IMR-90 (cell line): ENCODE measurements around the gene ZNF550.

Experiments
- BHLHE40 ChIP-seq: fragments of 150-350 bp; IDR thresholded peaks from 2 replicates; pipeline ENCODE4 v1.6.1; 2016; ENCODE audit warnings: mild to moderate bottlenecking, low read depth, low read length
- CEBPB ChIP-seq: IDR thresholded peaks from 2 replicates; pipeline ENCODE4 v1.6.1; 2012; ENCODE audit warnings: low read depth, low read length, improper control_type of control experiment
- CHD1 ChIP-seq: IDR thresholded peaks from 2 replicates; pipeline ENCODE4 v1.6.1; 2012; ENCODE audit warnings: low read depth, low read length, improper control_type of control experiment
- CTCF ChIP-seq: conservative IDR thresholded peaks from 2 replicates; pipeline ENCODE4 v1.5.1; 2012; ENCODE audit warnings: mild to moderate bottlenecking, low read depth, low read length, improper control_type of control experiment
- FOS ChIP-seq: fragments of 150-350 bp; IDR thresholded peaks from 2 replicates; pipeline ENCODE4 v1.6.1; 2016; ENCODE audit warnings: low read depth, low read length
- MAFK ChIP-seq: IDR thresholded peaks from 2 replicates; pipeline ENCODE4 v1.6.1; 2012; ENCODE audit warnings: low read depth, low read length, improper control_type of control experiment
- MAZ ChIP-seq: IDR thresholded peaks from 2 replicates; pipeline ENCODE4 v1.6.1; 2012; ENCODE audit warnings: low read depth, mild to moderate bottlenecking, low read length, improper control_type of control experiment, moderate library complexity, borderline replicate concordance
- POLR2A ChIP-seq: IDR thresholded peaks from 2 replicates; pipeline ENCODE4 v1.6.1; 2012; ENCODE audit warnings: mild to moderate bottlenecking, low read depth, low read length
- RAD21 ChIP-seq: IDR thresholded peaks from 2 replicates; pipeline ENCODE4 v1.6.1; 2012; ENCODE audit warnings: low read length, improper control_type of control experiment
- SMC3 ChIP-seq: fragments of 150-350 bp; IDR thresholded peaks from 2 replicates; pipeline ENCODE4 v1.6.1; 2016; ENCODE audit warnings: low read depth, mild to moderate bottlenecking, antibody characterized with exemption, low read length, moderate library complexity
- TF ChIP-seq, protein P1 (sequence below): fragments of 150-350 bp; IDR thresholded peaks from 2 replicates; pipeline ENCODE4 v1.6.1; 2017; ENCODE audit warnings: mild to moderate bottlenecking, antibody characterized with exemption, low read length, low read depth

DNA sequence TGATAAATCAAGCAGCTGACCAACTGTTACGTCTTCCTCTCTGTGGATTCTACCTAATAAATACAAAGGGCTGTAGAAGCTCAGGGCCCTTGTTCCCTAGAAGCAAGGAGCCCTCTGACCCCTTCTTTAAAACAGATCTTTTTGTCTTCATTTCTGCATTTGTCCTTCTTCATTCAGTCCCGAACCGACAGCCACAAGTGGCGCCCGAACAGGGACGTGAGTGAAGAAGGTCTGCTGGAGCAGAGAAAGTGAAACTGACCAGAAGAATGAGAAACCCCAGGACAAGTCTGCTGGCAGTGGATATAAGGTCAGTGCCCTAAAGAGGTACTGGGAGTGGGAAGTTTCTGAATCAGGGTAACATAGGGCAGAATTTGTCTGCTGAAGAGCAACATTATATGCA is 46.8 kb downstream of the ZNF550 start:
- TF ChIP-seq CTCF (no peak), BHLHE40 (no peak), CHD1 (no peak), POLR2A (no peak), FOS (no peak), RAD21 (no peak), MAZ (no peak), MAFK (no peak), CEBPB (no peak), SMC3 (no peak)
- TF ChIP-seq, protein P1, sequence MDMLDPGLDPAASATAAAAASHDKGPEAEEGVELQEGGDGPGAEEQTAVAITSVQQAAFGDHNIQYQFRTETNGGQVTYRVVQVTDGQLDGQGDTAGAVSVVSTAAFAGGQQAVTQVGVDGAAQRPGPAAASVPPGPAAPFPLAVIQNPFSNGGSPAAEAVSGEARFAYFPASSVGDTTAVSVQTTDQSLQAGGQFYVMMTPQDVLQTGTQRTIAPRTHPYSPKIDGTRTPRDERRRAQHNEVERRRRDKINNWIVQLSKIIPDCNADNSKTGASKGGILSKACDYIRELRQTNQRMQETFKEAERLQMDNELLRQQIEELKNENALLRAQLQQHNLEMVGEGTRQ: no peak
